H1 (cell line): Measurements from ENCODE around the gene ZNF317. TPM values are rescaled to one million over a fixed set of nuclear protein-coding genes. Genes with fewer than 3 reads are reported as not detected.

ENCODE experiments used
- CTCF ChIP-seq, 3 experiments: IDR thresholded peaks; 1 replicate in 2 of 3; 2 replicates in 1 of 3; pipeline versions ENCODE4 v1.5.1 to v1.6.1; 2011; ENCODE audit warnings: low read length in 3 of 3, mild to moderate bottlenecking in 3 of 3, inconsistent platforms in 2 of 3, low read depth in 1 of 3, moderate library complexity in 1 of 3; ENCODE audit not compliant: insufficient read depth in 1 of 3; ENCODE audit errors: control extremely low read depth in 1 of 3
- EP300 ChIP-seq, 2 experiments: IDR thresholded peaks; 1 replicate in 1 of 2; 2 replicates in 1 of 2; pipeline ENCODE4 v1.6.1; 2011 to 2012; ENCODE audit warnings: low read depth in 2 of 2, low read length in 2 of 2, mild to moderate bottlenecking in 2 of 2, borderline replicate concordance in 1 of 2, inconsistent platforms in 1 of 2, moderate library complexity in 1 of 2
- HDAC6 ChIP-seq: IDR thresholded peaks from one replicate; pipeline ENCODE4 v1.7.1; 2012; ENCODE audit warnings: low read depth, mild to moderate bottlenecking, inconsistent platforms, low read length, moderate library complexity
- KDM4A ChIP-seq: IDR thresholded peaks from one replicate; pipeline ENCODE4 v1.7.1; 2012; ENCODE audit warnings: low read depth, mild to moderate bottlenecking, moderate library complexity, low read length, inconsistent platforms; ENCODE audit not compliant: severe bottlenecking
- SIN3A ChIP-seq, 2 experiments: IDR thresholded peaks in 1 of 2; conservative IDR thresholded peaks in 1 of 2; 2 replicates each; pipeline ENCODE4 v1.6.1; 2011 to 2012; ENCODE audit warnings: low read length in 2 of 2, improper control_type of control experiment in 1 of 2, low read depth in 1 of 2, mild to moderate bottlenecking in 1 of 2
- YY1 ChIP-seq: IDR thresholded peaks from 2 replicates; pipeline ENCODE4 v1.6.1; 2011; ENCODE audit warnings: low read depth, mild to moderate bottlenecking, low read length
- polyA plus RNA-seq, 7 experiments: library from polyadenylated mRNA; depleted of rRNA in 3 of 7; stranded (reverse) in 5 of 7; unstranded in 2 of 7; fragments of >200 nt in 5 of 7; fragments of 200-250 nt in 2 of 7; gene quantifications; 1 replicate in 5 of 7; 2 replicates in 1 of 7; 4 replicates in 1 of 7; pipeline versions ENCODE4 v1.2.1 to v1.2.3, GENCODE V29; 2011 to 2013; ENCODE audit warnings: missing spikeins in 2 of 7, mixed read lengths in 2 of 7
- total RNA-seq: library from RNA; stranded (reverse); fragmentation: NEBNext Ultra II Directional; extraction: Animal tissue kit (Norgen Biotek cat#: 25700); gene quantifications from 2 replicates; pipeline ENCODE4 v1.2.1, GENCODE V29; 2021
- TF ChIP-seq, protein P1 (sequence below): fragments of 300-600 bp; sonication (generic); IDR thresholded peaks from 2 replicates; pipeline ENCODE4 v1.7.1; 2012; ENCODE audit warnings: low read length, moderate library complexity, mild to moderate bottlenecking, inconsistent platforms; ENCODE audit not compliant: insufficient replicate concordance

The ZNF317 gene
- total and polyA plus RNA-seq, 2 of the 8 experiments (the other 6 are each of a cell fraction or from before 2014, with no cell fraction given): 22.6 to 41.5 TPM

DNA sequence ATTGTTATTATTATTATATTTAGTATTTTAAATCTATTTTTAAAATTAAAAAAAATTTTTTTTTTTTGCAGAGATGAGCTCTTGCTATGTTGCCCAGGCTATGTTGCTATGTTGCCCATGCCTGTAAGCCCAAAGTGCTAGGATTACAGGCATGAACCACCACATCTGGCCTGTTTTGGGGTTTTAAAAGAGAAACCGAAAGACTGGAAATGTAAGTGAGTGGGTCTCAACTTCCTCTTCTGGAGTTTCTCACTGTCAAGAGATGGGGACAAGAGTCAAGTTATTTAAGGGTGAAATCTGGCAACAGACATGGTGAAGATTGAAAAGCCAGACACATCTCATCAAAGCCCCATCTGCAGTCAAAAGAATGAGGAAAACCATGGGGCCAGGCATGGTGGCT, 9.2 kb upstream of the ZNF317 start (continued):
- TF ChIP-seq, protein P1, sequence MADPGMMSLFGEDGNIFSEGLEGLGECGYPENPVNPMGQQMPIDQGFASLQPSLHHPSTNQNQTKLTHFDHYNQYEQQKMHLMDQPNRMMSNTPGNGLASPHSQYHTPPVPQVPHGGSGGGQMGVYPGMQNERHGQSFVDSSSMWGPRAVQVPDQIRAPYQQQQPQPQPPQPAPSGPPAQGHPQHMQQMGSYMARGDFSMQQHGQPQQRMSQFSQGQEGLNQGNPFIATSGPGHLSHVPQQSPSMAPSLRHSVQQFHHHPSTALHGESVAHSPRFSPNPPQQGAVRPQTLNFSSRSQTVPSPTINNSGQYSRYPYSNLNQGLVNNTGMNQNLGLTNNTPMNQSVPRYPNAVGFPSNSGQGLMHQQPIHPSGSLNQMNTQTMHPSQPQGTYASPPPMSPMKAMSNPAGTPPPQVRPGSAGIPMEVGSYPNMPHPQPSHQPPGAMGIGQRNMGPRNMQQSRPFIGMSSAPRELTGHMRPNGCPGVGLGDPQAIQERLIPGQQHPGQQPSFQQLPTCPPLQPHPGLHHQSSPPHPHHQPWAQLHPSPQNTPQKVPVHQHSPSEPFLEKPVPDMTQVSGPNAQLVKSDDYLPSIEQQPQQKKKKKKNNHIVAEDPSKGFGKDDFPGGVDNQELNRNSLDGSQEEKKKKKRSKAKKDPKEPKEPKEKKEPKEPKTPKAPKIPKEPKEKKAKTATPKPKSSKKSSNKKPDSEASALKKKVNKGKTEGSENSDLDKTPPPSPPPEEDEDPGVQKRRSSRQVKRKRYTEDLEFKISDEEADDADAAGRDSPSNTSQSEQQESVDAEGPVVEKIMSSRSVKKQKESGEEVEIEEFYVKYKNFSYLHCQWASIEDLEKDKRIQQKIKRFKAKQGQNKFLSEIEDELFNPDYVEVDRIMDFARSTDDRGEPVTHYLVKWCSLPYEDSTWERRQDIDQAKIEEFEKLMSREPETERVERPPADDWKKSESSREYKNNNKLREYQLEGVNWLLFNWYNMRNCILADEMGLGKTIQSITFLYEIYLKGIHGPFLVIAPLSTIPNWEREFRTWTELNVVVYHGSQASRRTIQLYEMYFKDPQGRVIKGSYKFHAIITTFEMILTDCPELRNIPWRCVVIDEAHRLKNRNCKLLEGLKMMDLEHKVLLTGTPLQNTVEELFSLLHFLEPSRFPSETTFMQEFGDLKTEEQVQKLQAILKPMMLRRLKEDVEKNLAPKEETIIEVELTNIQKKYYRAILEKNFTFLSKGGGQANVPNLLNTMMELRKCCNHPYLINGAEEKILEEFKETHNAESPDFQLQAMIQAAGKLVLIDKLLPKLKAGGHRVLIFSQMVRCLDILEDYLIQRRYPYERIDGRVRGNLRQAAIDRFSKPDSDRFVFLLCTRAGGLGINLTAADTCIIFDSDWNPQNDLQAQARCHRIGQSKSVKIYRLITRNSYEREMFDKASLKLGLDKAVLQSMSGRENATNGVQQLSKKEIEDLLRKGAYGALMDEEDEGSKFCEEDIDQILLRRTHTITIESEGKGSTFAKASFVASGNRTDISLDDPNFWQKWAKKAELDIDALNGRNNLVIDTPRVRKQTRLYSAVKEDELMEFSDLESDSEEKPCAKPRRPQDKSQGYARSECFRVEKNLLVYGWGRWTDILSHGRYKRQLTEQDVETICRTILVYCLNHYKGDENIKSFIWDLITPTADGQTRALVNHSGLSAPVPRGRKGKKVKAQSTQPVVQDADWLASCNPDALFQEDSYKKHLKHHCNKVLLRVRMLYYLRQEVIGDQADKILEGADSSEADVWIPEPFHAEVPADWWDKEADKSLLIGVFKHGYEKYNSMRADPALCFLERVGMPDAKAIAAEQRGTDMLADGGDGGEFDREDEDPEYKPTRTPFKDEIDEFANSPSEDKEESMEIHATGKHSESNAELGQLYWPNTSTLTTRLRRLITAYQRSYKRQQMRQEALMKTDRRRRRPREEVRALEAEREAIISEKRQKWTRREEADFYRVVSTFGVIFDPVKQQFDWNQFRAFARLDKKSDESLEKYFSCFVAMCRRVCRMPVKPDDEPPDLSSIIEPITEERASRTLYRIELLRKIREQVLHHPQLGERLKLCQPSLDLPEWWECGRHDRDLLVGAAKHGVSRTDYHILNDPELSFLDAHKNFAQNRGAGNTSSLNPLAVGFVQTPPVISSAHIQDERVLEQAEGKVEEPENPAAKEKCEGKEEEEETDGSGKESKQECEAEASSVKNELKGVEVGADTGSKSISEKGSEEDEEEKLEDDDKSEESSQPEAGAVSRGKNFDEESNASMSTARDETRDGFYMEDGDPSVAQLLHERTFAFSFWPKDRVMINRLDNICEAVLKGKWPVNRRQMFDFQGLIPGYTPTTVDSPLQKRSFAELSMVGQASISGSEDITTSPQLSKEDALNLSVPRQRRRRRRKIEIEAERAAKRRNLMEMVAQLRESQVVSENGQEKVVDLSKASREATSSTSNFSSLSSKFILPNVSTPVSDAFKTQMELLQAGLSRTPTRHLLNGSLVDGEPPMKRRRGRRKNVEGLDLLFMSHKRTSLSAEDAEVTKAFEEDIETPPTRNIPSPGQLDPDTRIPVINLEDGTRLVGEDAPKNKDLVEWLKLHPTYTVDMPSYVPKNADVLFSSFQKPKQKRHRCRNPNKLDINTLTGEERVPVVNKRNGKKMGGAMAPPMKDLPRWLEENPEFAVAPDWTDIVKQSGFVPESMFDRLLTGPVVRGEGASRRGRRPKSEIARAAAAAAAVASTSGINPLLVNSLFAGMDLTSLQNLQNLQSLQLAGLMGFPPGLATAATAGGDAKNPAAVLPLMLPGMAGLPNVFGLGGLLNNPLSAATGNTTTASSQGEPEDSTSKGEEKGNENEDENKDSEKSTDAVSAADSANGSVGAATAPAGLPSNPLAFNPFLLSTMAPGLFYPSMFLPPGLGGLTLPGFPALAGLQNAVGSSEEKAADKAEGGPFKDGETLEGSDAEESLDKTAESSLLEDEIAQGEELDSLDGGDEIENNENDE: no peak
- TF ChIP-seq EP300 (IDR thresholded peaks at IDR 0.05; ENCODE audit: borderline replicate concordance in 1 of 2, low read depth in 2 of 2, low read length in 2 of 2): no peak
- no peak for TF ChIP-seq CTCF (IDR thresholded peaks at IDR 0.05; ENCODE audit: control extremely low read depth in 1 of 3, insufficient read depth in 1 of 3, low read depth in 1 of 3, low read length in 3 of 3)
- TF ChIP-seq YY1: no peak
- no peak for TF ChIP-seq SIN3A (conservative IDR thresholded peaks at IDR 0.05 in 1 of 2, IDR thresholded peaks at IDR 0.05 in 1 of 2; ENCODE audit: low read depth in 1 of 2, low read length in 2 of 2)
- TF ChIP-seq KDM4A: no peak
- TF ChIP-seq HDAC6: no peak
